22Rv1 (cell line): ENCODE measurements around the gene TTC16.

Experiments used
- CTCF ChIP-seq: fragments of 450-650 bp; IDR thresholded peaks from 2 replicates; pipeline ENCODE4 v1.5.1; 2017; ENCODE audit warnings: mild to moderate bottlenecking
- ZFX ChIP-seq: fragments of 450-650 bp; IDR thresholded peaks from 2 replicates; pipeline ENCODE4 v1.6.1; 2017; ENCODE audit warnings: antibody characterized with exemption, borderline replicate concordance

- TF ChIP-seq CTCF (no peak), ZFX (no peak)
Measured at GRCh38 chr9:127708952-127709587, 6.8 kb upstream of the TTC16 start.
